Loucy (cell line): ENCODE results near the gene NMB.

Source experiments
- H2AFZ ChIP-seq: fragments of 200-600 bp; sonication (generic); 2 replicates; pipeline ENCODE4 v1.6.0; 2016; ENCODE audit warnings: antibody characterized with exemption, mild to moderate bottlenecking, low read length, moderate library complexity
- H3F3A ChIP-seq: fragments of 200-600 bp; 2 replicates; pipeline ENCODE4 v1.6.0; 2016; ENCODE audit warnings: antibody characterized with exemption, low read depth, mild to moderate bottlenecking
- H3K27me3 ChIP-seq: fragments of 200-600 bp; sonication (generic); 2 replicates; pipeline ENCODE4 v1.6.1; 2014; ENCODE audit warnings: low read length, mild to moderate bottlenecking; ENCODE audit not compliant: insufficient read depth, poor library complexity, severe bottlenecking
- H3K36me3 ChIP-seq: fragments of 200-600 bp; sonication (generic); 2 replicates; pipeline ENCODE4 v1.6.1; 2016; ENCODE audit warnings: low read length; ENCODE audit not compliant: insufficient read depth
- H3K4me1 ChIP-seq: fragments of 200-600 bp; sonication (generic); 2 replicates; pipeline ENCODE4 v1.5.1; 2014; ENCODE audit warnings: low read length, mild to moderate bottlenecking; ENCODE audit not compliant: insufficient read depth, poor library complexity, severe bottlenecking
- H3K4me2 ChIP-seq: fragments of 200-600 bp; sonication (generic); 2 replicates; pipeline ENCODE4 v1.6.0; 2014; ENCODE audit warnings: antibody characterized with exemption, low read length, low read depth, mild to moderate bottlenecking; ENCODE audit not compliant: poor library complexity, severe bottlenecking
- H3K4me3 ChIP-seq: fragments of 200-600 bp; sonication (generic); 2 replicates; pipeline ENCODE4 v1.5.1; 2014; ENCODE audit warnings: low read length, mild to moderate bottlenecking, mixed read lengths; ENCODE audit not compliant: poor library complexity, severe bottlenecking
- H3K79me2 ChIP-seq: fragments of 200-600 bp; sonication (generic); 2 replicates; pipeline ENCODE4 v1.6.1; 2014; ENCODE audit warnings: low read length; ENCODE audit not compliant: insufficient read depth
- H3K9ac ChIP-seq: fragments of 200-600 bp; sonication (generic); 2 replicates; pipeline ENCODE4 v1.6.0; 2014; ENCODE audit warnings: mild to moderate bottlenecking, low read depth, low read length, moderate library complexity; ENCODE audit not compliant: poor library complexity, severe bottlenecking
- H3K9me2 ChIP-seq: fragments of 200-600 bp; sonication (generic); replicated peaks from 2 replicates; pipeline ENCODE4 v1.6.1; 2016; ENCODE audit warnings: low read depth, low read length, mixed read lengths
- H3K9me3 ChIP-seq: fragments of 200-600 bp; sonication (generic); 2 replicates; pipeline ENCODE4 v1.6.1; 2014; ENCODE audit warnings: mild to moderate bottlenecking, antibody characterized with exemption, low read length, low read depth; ENCODE audit not compliant: insufficient read depth
- H4K20me1 ChIP-seq: fragments of 200-600 bp; sonication (generic); 2 replicates; pipeline ENCODE4 v1.6.0; 2014; ENCODE audit warnings: antibody characterized with exemption, low read length, mild to moderate bottlenecking; ENCODE audit not compliant: insufficient read depth, poor library complexity, severe bottlenecking
- EZH2phosphoT487 ChIP-seq: fragments of 200-600 bp; IDR thresholded peaks from 2 replicates; pipeline ENCODE4 v1.6.1; 2018; ENCODE audit warnings: antibody characterized with exemption, mild to moderate bottlenecking, moderate library complexity, borderline replicate concordance
- TF ChIP-seq, protein P1 (sequence below): fragments of 200-600 bp; sonication (generic); conservative IDR thresholded peaks from 2 replicates; pipeline ENCODE4 v1.5.1; 2014; ENCODE audit warnings: mild to moderate bottlenecking, antibody characterized with exemption, low read length

The NMB gene

GRCh38 chr15:84616235-84616634 lies 41.8 kb downstream of the NMB start:
- no peaks in the 10 kb centered on the region for H3K9me2 ChIP-seq
- H3K27me3 ChIP-seq, result no peaks in the 10 kb centered on the region
- no peak overlapping the region for H3K9ac ChIP-seq
- peaks cover 62% of the 10 kb centered on the region for H3K79me2 ChIP-seq
- peaks cover 9% of the 10 kb centered on the region; the same call in 1 of the 2 replicates for H3K9me3 ChIP-seq
- no peaks in the 10 kb centered on the region for H3K4me1 ChIP-seq
- TF ChIP-seq, protein P1, sequence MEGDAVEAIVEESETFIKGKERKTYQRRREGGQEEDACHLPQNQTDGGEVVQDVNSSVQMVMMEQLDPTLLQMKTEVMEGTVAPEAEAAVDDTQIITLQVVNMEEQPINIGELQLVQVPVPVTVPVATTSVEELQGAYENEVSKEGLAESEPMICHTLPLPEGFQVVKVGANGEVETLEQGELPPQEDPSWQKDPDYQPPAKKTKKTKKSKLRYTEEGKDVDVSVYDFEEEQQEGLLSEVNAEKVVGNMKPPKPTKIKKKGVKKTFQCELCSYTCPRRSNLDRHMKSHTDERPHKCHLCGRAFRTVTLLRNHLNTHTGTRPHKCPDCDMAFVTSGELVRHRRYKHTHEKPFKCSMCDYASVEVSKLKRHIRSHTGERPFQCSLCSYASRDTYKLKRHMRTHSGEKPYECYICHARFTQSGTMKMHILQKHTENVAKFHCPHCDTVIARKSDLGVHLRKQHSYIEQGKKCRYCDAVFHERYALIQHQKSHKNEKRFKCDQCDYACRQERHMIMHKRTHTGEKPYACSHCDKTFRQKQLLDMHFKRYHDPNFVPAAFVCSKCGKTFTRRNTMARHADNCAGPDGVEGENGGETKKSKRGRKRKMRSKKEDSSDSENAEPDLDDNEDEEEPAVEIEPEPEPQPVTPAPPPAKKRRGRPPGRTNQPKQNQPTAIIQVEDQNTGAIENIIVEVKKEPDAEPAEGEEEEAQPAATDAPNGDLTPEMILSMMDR, result no peak
- TF ChIP-seq EZH2phosphoT487, result no peak
- peaks cover 9% of the 10 kb centered on the region for H4K20me1 ChIP-seq
- no peak overlapping the region for H3K4me2 ChIP-seq
- H3K36me3 ChIP-seq, result peaks cover 23% of the 10 kb centered on the region
- no peaks in the 10 kb centered on the region for H3F3A ChIP-seq
- no peak overlapping the region for H3K4me3 ChIP-seq
- no peak overlapping the region for H2AFZ ChIP-seq

DNA sequence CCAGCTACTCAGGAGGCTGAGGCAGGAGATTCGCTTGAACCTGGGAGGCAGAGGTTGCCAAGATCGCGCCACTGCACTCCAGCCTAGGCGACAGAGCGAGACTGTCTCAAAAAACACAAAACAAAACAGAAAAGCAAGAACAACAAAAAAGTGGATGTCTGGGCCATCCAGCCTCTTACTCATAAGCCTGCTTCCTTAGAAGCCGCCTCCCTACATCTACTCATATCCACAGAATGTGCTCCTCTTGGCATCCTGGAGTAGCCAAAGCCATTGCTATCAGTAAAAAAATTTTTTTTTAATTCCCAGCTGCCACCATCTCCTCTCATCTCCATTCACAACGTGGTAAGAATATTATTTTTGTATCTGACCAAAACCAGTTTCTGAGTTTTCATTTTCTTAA lies 46.4 kb downstream of the NMB start:
- Histone ChIP-seq H3K4me2 (no peak overlapping the region), H2AFZ (no peak overlapping the region), H3K4me3 (no peak overlapping the region), H3K9me2 (no peaks in the 10 kb centered on the region), H3K36me3 (peaks cover 4% of the 10 kb centered on the region; the same call in 1 of the 2 replicates), H3K79me2 (peaks cover 87% of the 10 kb centered on the region), H3F3A (no peaks in the 10 kb centered on the region), H4K20me1 (peaks cover 28% of the 10 kb centered on the region), H3K9ac (no peak overlapping the region), H3K4me1 (peaks cover 4% of the 10 kb centered on the region), H3K9me3 (no peaks in the 10 kb centered on the region), H3K27me3 (no peaks in the 10 kb centered on the region)
- TF ChIP-seq, protein P1, result no peak
- no peak for TF ChIP-seq EZH2phosphoT487

DNA sequence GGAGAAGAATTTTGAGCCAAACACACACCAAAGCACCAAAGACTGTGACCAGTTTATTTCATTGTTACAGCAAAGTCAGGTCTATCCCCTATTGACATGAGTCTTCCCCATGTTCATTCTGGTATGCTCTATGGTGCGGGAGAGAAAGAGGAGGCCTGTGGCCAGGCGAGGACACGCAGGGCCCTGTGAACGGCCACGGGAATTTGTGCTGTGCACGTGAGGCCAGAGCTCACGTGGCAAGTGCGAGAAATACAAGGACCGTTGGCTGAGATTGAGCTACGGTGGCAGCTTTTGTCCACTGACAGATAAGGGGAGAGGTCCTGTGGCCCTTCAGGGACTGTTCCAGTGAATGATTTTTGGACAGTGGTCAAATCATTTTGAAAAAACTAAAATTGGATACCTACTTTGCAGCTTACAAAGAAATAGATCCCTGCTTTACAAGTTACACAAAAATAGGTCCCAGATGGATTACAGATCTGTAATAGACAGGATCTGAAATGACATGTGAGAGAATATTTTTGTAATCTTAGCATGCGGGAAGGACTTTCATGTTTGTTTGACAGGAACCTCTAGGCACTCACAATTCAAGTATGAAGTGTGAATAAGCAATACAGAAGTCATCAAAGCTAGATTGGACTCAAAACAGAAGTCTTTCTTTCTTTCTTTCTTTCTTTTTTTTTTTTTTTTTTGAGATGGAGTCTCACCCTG lies 48.0 kb downstream of the NMB start:
- TF ChIP-seq EZH2phosphoT487, result no peak
- TF ChIP-seq, protein P1, result no peak
- no peak overlapping the region for H3K4me3 ChIP-seq
- peaks cover 5% of the 10 kb centered on the region; the same call in 1 of the 2 replicates for H3K36me3 ChIP-seq
- H3K4me1 ChIP-seq, result peaks cover 19% of the 10 kb centered on the region
- H2AFZ ChIP-seq, result no peak overlapping the region
- H3K4me2 ChIP-seq, result no peak overlapping the region
- H3K27me3 ChIP-seq, result no peaks in the 10 kb centered on the region
- H4K20me1 ChIP-seq, result peaks cover 45% of the 10 kb centered on the region
- no peak overlapping the region for H3K9ac ChIP-seq
- H3K9me3 ChIP-seq, result no peaks in the 10 kb centered on the region
- no peaks in the 10 kb centered on the region for H3F3A ChIP-seq
- H3K79me2 ChIP-seq, result peaks cover 90% of the 10 kb centered on the region
- no peaks in the 10 kb centered on the region for H3K9me2 ChIP-seq
